Epithelial cell of proximal tubule (primary cell): ENCODE data around the gene PPIL1. TPM values are rescaled to one million over a fixed set of nuclear protein-coding genes. Genes with fewer than 3 reads are reported as not detected.
A peak's percentile ranks its signal among the peaks of the same experiment; 100 is the strongest.

Experiments used
- DNase-seq: peaks from one replicate; pipeline ENCODE4 v3.0.0-alpha.2; 2011; ENCODE audit warnings: low read depth
- H3K4me3 ChIP-seq: 2 replicates; pipeline ENCODE4 v1.5.1; 2011; ENCODE audit warnings: low read depth, mild to moderate bottlenecking, low read length
- CTCF ChIP-seq: conservative IDR thresholded peaks from 2 replicates; pipeline ENCODE4 v1.5.1; 2012; ENCODE audit warnings: low read depth, mild to moderate bottlenecking, low read length
- total RNA-seq: library from RNA; depleted of rRNA; stranded (reverse); fragments of >200 nt; gene quantifications from 2 replicates; pipeline ENCODE4 v1.2.3, GENCODE V29; 2015

The PPIL1 gene
- total RNA-seq, 1 donor from 2014 or later, result 26.6 TPM

- DNase-seq, result no peak
- no peak overlapping the region for H3K4me3 ChIP-seq
- no peak for TF ChIP-seq CTCF
These were observed 13.6 kb upstream of the PPIL1 start for GRCh38 chr6:36888115-36888643.

GRCh38 chr6:36886950-36887618, 12.5 kb upstream of the PPIL1 start:
- TF ChIP-seq CTCF, result no peak
- no peak for DNase-seq
- peak overlapping the region; percentile 88 for H3K4me3 ChIP-seq

- H3K4me3 ChIP-seq, result peak within 1 kb of the TSS; percentile 88
- peak; percentile 85 for TF ChIP-seq CTCF
- peak; percentile 74 for DNase-seq
These were observed 11.1 kb upstream of the PPIL1 start, which contains the start of gene C6orf89 for GRCh38 chr6:36885461-36886401. Gene C6orf89 (plus strand): TSS chr6:36885952. CDS start chr6:36899445, 13,493 bp downstream.

- no peak overlapping the region for H3K4me3 ChIP-seq
- TF ChIP-seq CTCF, result no peak
- no peak for DNase-seq
These were observed 10.0 kb upstream of the PPIL1 start for GRCh38 chr6:36884610-36885009.

GRCh38 chr6:36875250-36875633, 639 bp upstream of the PPIL1 start:
- no peak for TF ChIP-seq CTCF
- H3K4me3 ChIP-seq, result peak overlapping the region; percentile 86
- no peak for DNase-seq

- H3K4me3 ChIP-seq, result peak overlapping the region; percentile 86
- DNase-seq, result no peak
- TF ChIP-seq CTCF, result peak; percentile 50
These were observed 776 bp downstream of the PPIL1 start for GRCh38 chr6:36873612-36874442.
